ENCODE results near the gene MITF. TPM values are rescaled to one million over a fixed set of nuclear protein-coding genes. Genes with fewer than 3 reads are reported as not detected.

Gene MITF
- total RNA-seq, 1 donor from 2014 or later: 2.0 TPM

GRCh38 chr3:69976021-69976420 lies 236.8 kb downstream of the MITF start:
- no peak for DNase-seq (ENCODE audit: low read depth, low spot score)
- H3K4me3 Mint-ChIP-seq: no peak overlapping the region
- TF ChIP-seq CTCF (conservative IDR thresholded peaks at IDR 0.05): no peak
- no peaks in the 10 kb centered on the region for H3K27me3 Mint-ChIP-seq (ENCODE audit: low read depth)
- peaks cover 27% of the 10 kb centered on the region for H3K9me3 Mint-ChIP-seq
- no peaks in the 10 kb centered on the region for H3K4me1 Mint-ChIP-seq
- H3K36me3 Mint-ChIP-seq (ENCODE audit: low read depth): peaks cover 5% of the 10 kb centered on the region
- no peak overlapping the region for H3K27ac Mint-ChIP-seq (ENCODE audit: unreplicated experiment)

GRCh38 chr3:69983546-69984265 lies 244.4 kb downstream of the MITF start:
- peaks cover 2% of the 10 kb centered on the region for H3K36me3 Mint-ChIP-seq (ENCODE audit: low read depth)
- TF ChIP-seq CTCF (conservative IDR thresholded peaks at IDR 0.05): no peak
- peaks cover 17% of the 10 kb centered on the region for H3K4me1 Mint-ChIP-seq
- no peaks in the 10 kb centered on the region for H3K27me3 Mint-ChIP-seq (ENCODE audit: low read depth)
- H3K27ac Mint-ChIP-seq (ENCODE audit: unreplicated experiment): no peak overlapping the region
- H3K9me3 Mint-ChIP-seq: peaks cover 17% of the 10 kb centered on the region
- no peak overlapping the region for H3K4me3 Mint-ChIP-seq
- DNase-seq (ENCODE audit: low read depth, low spot score): no peak

DNA sequence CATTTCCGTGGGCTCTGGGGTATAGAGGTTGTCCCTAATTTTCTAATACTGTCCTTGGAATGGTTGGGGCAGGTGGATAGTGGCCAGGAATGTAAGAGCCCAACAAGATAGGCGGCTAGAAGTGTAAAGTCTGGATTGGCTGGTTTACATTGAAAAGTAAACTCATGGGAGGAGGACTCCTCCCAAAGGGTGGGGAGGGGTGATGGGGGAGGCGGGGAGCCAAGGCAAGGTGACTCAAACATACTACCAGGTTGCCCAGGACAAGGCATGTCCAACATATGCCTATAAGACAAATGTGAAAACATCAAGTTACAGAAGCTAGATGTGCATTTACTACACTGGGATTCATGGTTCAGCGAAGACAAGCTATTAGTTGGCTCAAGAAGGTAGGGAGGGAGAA lies 246.0 kb downstream of the MITF start:
- H3K36me3 Mint-ChIP-seq (ENCODE audit: low read depth): peaks cover 2% of the 10 kb centered on the region
- no peaks in the 10 kb centered on the region for H3K27me3 Mint-ChIP-seq (ENCODE audit: low read depth)
- H3K27ac Mint-ChIP-seq (ENCODE audit: unreplicated experiment): no peak overlapping the region
- no peak overlapping the region for H3K4me3 Mint-ChIP-seq
- H3K9me3 Mint-ChIP-seq: peaks cover 10% of the 10 kb centered on the region
- DNase-seq (ENCODE audit: low read depth, low spot score): no peak
- peaks cover 17% of the 10 kb centered on the region for H3K4me1 Mint-ChIP-seq
- TF ChIP-seq CTCF (conservative IDR thresholded peaks at IDR 0.05): no peak

- Mint-ChIP-seq H3K9me3 (peaks cover 3% of the 10 kb centered on the region), H3K36me3 (ENCODE audit: low read depth) (no peaks in the 10 kb centered on the region), H3K4me1 (peaks cover 17% of the 10 kb centered on the region), H3K4me3 (no peak overlapping the region), H3K27me3 (ENCODE audit: low read depth) (no peaks in the 10 kb centered on the region), H3K27ac (ENCODE audit: unreplicated experiment) (no peak overlapping the region)
- TF ChIP-seq CTCF (conservative IDR thresholded peaks at IDR 0.05): no peak
- no peak for DNase-seq (ENCODE audit: low read depth, low spot score)
Measured at GRCh38 chr3:69986419-69986818, 247.2 kb downstream of the MITF start.

DNA sequence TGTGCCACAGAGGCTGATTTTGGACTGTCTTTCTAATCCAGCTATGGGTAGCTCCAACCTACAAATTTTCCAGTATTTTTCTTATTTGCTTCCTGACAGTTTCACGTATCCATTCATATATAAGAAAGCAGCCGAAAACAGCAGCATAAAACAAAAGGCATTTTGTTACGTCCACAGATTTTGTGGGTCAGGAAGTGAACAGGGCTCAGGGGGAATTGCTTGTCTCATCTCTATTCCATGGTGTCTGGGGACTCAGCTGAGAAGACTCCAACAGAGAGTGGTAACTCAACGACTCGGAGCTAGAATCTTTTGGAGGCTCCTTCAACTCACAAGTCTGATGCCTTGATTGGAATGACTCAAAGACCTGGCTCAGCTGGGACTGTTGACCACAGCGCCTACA lies 248.6 kb downstream of the MITF start:
- peaks cover 17% of the 10 kb centered on the region for H3K4me1 Mint-ChIP-seq
- no peaks in the 10 kb centered on the region for H3K36me3 Mint-ChIP-seq (ENCODE audit: low read depth)
- H3K4me3 Mint-ChIP-seq: no peak overlapping the region

More for the DNA sequence above, 248.6 kb downstream of the MITF start:
- H3K27me3 Mint-ChIP-seq (ENCODE audit: low read depth): no peaks in the 10 kb centered on the region
- no peak for DNase-seq (ENCODE audit: low read depth, low spot score)
- peaks cover 3% of the 10 kb centered on the region for H3K9me3 Mint-ChIP-seq
- TF ChIP-seq CTCF (conservative IDR thresholded peaks at IDR 0.05): no peak
- no peak overlapping the region for H3K27ac Mint-ChIP-seq (ENCODE audit: unreplicated experiment)
